Breast epithelium (tissue), 3 donors: ENCODE results near the gene PRR3.

Experiments used
- CTCF ChIP-seq, 3 donors: fragments of 450-650 bp; IDR thresholded peaks; one replicate each; pipeline ENCODE4 v1.5.1; 2016 to 2017; ENCODE audit warnings: antibody characterized with exemption in 3 of 3, mild to moderate bottlenecking in 3 of 3, moderate library complexity in 3 of 3
- POLR2A ChIP-seq: fragments of 450-650 bp; IDR thresholded peaks from one replicate; pipeline ENCODE4 v1.6.1; 2016; ENCODE audit warnings: antibody characterized with exemption, mild to moderate bottlenecking, moderate library complexity

- TF ChIP-seq CTCF (IDR thresholded peaks at IDR 0.05) (no peak), POLR2A (no peak)
These were observed 11.2 kb downstream of the PRR3 start for GRCh38 chr6:30568245-30568644.
